Measurements from ENCODE around the gene STK10.

Gene STK10

GRCh38 chr5:172091956-172092732 is 95.9 kb downstream of the STK10 start:
- TF ChIP-seq, protein P1, sequence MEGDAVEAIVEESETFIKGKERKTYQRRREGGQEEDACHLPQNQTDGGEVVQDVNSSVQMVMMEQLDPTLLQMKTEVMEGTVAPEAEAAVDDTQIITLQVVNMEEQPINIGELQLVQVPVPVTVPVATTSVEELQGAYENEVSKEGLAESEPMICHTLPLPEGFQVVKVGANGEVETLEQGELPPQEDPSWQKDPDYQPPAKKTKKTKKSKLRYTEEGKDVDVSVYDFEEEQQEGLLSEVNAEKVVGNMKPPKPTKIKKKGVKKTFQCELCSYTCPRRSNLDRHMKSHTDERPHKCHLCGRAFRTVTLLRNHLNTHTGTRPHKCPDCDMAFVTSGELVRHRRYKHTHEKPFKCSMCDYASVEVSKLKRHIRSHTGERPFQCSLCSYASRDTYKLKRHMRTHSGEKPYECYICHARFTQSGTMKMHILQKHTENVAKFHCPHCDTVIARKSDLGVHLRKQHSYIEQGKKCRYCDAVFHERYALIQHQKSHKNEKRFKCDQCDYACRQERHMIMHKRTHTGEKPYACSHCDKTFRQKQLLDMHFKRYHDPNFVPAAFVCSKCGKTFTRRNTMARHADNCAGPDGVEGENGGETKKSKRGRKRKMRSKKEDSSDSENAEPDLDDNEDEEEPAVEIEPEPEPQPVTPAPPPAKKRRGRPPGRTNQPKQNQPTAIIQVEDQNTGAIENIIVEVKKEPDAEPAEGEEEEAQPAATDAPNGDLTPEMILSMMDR (IDR thresholded peaks at IDR 0.05; ENCODE audit: low read depth, low read length), result no peak
- no peak for DNase-seq
- Histone ChIP-seq H3K27me3 (no peaks in the 10 kb centered on the region), H3K4me3 (ENCODE audit: low read depth, low read length) (no peak overlapping the region), H3K9me3 (no peaks in the 10 kb centered on the region), H3K36me3 (no peaks in the 10 kb centered on the region), H3K4me1 (no peaks in the 10 kb centered on the region)

- Histone ChIP-seq H3K4me3 (ENCODE audit: low read depth, low read length) (no peak overlapping the region), H3K36me3 (no peaks in the 10 kb centered on the region), H3K27me3 (no peaks in the 10 kb centered on the region), H3K4me1 (no peaks in the 10 kb centered on the region), H3K9me3 (no peaks in the 10 kb centered on the region)
- TF ChIP-seq, protein P1 (IDR thresholded peaks at IDR 0.05; ENCODE audit: low read depth, low read length), result no peak
- DNase-seq, result no peak
Measured at GRCh38 chr5:172090976-172091547, 97.0 kb downstream of the STK10 start.

- Histone ChIP-seq H3K27me3 (no peaks in the 10 kb centered on the region), H3K4me1 (no peaks in the 10 kb centered on the region), H3K36me3 (no peaks in the 10 kb centered on the region), H3K9me3 (no peaks in the 10 kb centered on the region), H3K4me3 (ENCODE audit: low read depth, low read length) (no peak overlapping the region)
- TF ChIP-seq, protein P1 (IDR thresholded peaks at IDR 0.05; ENCODE audit: low read depth, low read length), result no peak
- no peak for DNase-seq
Measured at GRCh38 chr5:172089298-172090117, 98.5 kb downstream of the STK10 start.

DNA sequence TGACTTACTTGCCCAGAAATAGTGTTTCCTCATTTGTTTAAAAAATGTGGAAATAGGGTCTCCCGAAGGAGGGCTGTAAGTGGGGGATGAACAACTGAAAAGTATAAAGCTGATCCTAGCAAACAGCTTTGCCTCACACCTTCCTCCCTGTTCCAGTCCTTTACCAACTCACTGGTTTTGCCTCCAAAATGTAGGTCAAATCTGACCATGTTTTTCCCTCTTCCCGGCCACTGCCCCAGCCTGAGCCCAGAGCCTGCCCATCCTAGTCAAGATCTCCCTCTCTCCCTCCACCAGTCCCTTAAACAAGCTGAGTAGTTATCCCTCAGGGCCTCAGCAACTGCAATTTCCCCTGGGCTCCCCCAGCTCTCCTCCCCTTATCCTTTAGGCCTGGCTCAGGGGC is 99.2 kb downstream of the STK10 start:
- Histone ChIP-seq H3K9me3 (no peaks in the 10 kb centered on the region), H3K36me3 (no peaks in the 10 kb centered on the region), H3K27me3 (no peaks in the 10 kb centered on the region), H3K4me3 (ENCODE audit: low read depth, low read length) (no peak overlapping the region), H3K4me1 (no peaks in the 10 kb centered on the region)
- TF ChIP-seq, protein P1 (IDR thresholded peaks at IDR 0.05; ENCODE audit: low read depth, low read length), result no peak
- DNase-seq, result no peak

DNA sequence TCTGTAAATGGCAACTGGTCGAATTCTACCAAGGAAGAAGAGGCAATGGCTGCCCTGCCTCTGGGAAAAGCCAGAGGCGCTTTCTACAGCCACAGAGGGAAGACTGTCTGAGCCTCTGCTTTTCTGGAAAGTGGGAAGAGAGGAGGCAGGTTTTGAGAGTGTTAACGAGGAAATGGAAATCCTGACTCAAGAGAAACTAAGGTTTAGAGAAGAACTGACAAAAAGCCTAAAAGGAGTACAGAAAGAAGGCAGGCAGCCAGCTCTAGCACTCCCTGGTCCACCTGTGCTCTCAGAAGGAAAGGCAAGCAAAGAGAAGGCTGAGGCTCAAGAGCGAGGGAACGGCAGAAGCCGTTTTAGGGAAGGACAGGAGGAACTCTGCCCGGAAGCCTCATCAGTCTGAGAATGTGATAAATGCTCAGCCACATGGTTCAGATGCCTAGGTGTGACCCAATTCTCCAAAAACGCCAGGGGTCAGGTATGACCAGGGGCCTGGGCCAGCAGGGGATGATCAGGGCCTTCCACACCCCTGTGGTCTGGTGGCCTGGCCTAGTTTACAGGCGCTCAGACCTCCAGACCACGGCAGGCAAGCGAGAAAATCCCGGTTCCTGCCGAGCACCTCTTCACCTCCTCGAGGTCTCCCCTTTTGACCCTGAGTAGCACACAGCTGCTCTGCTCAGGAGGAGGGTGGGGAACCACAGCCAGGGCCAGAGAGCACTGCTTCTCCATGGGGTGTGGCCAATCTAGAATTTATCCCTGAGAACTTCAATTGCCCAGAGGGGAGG is 101.6 kb downstream of the STK10 start:
- no peak for DNase-seq
- no peaks in the 10 kb centered on the region for H3K9me3 ChIP-seq

More for the DNA sequence above, 101.6 kb downstream of the STK10 start:
- no peak overlapping the region for H3K4me3 ChIP-seq (ENCODE audit: low read depth, low read length)
- no peaks in the 10 kb centered on the region for H3K4me1 ChIP-seq
- H3K36me3 ChIP-seq, result no peaks in the 10 kb centered on the region
- no peaks in the 10 kb centered on the region for H3K27me3 ChIP-seq
- TF ChIP-seq, protein P1 (IDR thresholded peaks at IDR 0.05; ENCODE audit: low read depth, low read length), result no peak
